ENCODE results near the gene POMGNT2.

GRCh38 chr3:43132193-43132592 is 26.3 kb upstream of the POMGNT2 start:
- no peak for TF ChIP-seq CTCF (IDR thresholded peaks at IDR 0.05)
- TF ChIP-seq EP300 (IDR thresholded peaks at IDR 0.05), result no peak

All from ovary (tissue), 3 donors.